ENCODE data around the gene UCKL1.
"Not testable (repeated sequence)": the region's sequence is repeated elsewhere in the genome, so short reads cannot be mapped to it uniquely, and the experiment has no call there.

The UCKL1 gene

DNA sequence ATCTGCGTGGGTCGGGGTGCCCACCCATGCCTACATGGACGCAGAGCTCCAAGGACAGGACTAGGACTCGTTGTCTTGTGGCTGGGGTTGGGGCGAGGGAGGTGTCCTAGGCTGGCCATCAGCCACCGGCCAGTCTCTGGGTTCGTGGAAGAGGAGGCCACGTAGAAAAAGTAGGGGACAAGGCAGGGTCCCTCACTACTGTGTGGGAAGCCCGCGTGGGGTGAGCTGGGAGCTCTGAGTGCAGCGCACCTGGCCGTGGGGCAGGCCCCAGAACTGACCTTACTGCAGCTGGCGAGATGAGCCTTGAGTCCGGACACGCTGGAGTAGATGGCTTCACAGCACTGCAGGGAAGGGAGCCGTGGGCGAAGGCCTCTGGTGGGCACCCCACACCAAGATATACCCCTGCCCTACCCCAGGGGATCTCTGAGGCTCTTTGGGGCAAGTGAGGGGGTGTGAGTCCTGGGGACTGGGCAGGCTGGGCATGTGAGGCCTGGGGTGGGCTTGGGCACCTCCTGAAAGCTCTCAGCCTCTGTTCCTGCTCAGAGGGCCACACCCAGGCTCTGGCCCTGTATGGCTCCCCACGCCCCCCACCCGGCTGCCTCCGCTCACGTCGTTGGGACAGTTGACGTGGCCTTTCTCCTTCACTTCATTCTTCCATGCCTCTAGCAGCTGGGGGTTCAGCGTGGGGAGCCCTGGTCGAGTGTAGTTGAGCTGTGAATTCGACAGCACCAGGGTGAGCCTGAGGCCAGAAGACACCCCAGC is 5.6 kb upstream of the UCKL1 start:
- Histone ChIP-seq H3K4me3 (replicated peaks; ENCODE audit: insufficient read depth, low read length) (no peak overlapping the region), H3K27me3 (ENCODE audit: insufficient read depth, poor library complexity, severe bottlenecking) (no peaks in the 10 kb centered on the region), H3K27ac (replicated peaks) (no peak overlapping the region)
- DNase-seq (ENCODE audit: low read depth in 1 of 2, low spot score in 1 of 2): no peak
- no peak for TF ChIP-seq SPI1 (IDR thresholded peaks at IDR 0.05; ENCODE audit: borderline replicate concordance, low read depth)
- TF ChIP-seq REST (IDR thresholded peaks at IDR 0.05; ENCODE audit: insufficient replicate concordance, low read depth): no peak
- no peak for TF ChIP-seq GABPA (IDR thresholded peaks at IDR 0.05; ENCODE audit: low read depth)
- TF ChIP-seq, protein P1, sequence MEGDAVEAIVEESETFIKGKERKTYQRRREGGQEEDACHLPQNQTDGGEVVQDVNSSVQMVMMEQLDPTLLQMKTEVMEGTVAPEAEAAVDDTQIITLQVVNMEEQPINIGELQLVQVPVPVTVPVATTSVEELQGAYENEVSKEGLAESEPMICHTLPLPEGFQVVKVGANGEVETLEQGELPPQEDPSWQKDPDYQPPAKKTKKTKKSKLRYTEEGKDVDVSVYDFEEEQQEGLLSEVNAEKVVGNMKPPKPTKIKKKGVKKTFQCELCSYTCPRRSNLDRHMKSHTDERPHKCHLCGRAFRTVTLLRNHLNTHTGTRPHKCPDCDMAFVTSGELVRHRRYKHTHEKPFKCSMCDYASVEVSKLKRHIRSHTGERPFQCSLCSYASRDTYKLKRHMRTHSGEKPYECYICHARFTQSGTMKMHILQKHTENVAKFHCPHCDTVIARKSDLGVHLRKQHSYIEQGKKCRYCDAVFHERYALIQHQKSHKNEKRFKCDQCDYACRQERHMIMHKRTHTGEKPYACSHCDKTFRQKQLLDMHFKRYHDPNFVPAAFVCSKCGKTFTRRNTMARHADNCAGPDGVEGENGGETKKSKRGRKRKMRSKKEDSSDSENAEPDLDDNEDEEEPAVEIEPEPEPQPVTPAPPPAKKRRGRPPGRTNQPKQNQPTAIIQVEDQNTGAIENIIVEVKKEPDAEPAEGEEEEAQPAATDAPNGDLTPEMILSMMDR (IDR thresholded peaks at IDR 0.05; ENCODE audit: insufficient read depth, low read length): no peak
- TF ChIP-seq POLR2AphosphoS5 (IDR thresholded peaks at IDR 0.05; ENCODE audit: low read depth): no peak

DNA sequence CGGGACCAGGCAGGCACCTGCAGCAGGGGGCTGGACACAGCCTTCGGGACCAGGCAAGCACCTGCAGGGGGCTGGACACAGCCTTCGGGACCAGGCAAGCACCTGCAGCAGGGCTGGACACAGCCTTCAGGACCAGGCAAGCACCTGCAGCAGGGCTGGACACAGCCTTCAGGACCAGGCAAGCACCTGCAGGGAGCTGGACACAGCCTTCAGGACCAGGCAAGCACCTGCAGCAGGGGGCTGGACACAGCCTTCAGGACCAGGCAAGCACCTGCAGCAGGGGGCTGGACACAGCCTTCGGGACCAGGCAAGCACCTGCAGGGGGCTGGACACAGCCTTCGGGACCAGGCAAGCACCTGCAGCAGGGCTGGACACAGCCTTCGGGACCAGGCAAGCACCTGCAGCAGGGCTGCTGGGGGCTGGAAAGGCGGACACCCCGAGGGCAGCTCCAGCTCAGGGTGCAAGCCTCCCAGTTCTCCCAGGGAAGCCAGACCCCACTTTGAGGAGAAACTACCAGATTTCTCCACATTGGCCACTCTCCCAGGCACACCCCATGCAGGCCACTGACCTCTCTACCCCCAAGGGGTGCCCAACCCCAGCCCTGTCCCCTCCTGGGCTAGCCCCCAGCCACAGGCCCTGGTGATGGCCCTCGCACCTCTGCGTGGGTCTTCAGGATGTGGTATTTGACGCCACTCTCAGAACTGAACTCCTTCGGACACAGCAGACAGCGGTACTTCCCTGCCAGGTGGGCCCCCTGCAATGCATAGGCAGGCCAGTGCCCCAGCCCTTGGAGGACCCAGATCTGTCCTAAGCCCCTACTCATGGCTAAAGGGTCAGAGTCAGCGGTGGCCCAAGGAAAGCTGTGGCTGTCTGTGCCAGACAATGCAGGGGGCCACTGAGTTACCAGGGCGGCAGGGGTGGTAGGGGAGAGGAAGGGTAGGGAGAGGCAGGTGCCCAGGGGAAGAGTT is 4.7 kb upstream of the UCKL1 start:
- H3K27me3 ChIP-seq (ENCODE audit: insufficient read depth, poor library complexity, severe bottlenecking); H3K27ac ChIP-seq (replicated peaks); H3K4me3 ChIP-seq (replicated peaks; ENCODE audit: insufficient read depth, low read length); DNase-seq (ENCODE audit: low read depth in 1 of 2, low spot score in 1 of 2): not testable (repeated sequence)

DNA sequence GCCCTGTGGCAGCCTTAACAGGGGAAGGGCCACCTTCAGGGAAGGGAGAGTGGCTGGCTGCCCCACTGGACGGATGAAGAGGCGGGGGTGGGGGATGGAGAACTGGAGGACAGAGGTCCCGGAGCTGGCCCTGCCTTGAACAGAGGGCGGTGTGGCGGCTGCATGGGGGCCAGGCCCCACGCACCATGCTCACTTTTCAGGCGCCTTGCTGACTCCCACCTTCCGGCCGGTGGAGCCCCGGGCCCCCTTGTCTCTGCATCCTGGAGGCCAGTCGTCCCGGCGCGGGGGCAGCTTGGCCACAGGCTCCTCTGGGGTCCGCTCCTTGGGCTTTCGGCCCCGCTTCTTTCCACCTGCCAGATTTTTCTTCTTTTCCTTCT is 3.5 kb upstream of the UCKL1 start:
- no peak for DNase-seq (ENCODE audit: low read depth in 1 of 2, low spot score in 1 of 2)
- Histone ChIP-seq H3K27me3 (ENCODE audit: insufficient read depth, poor library complexity, severe bottlenecking) (no peaks in the 10 kb centered on the region), H3K4me3 (replicated peaks; ENCODE audit: insufficient read depth, low read length) (no peak overlapping the region), H3K27ac (replicated peaks) (no peak overlapping the region)
- no peak for TF ChIP-seq POLR2AphosphoS5 (IDR thresholded peaks at IDR 0.05; ENCODE audit: low read depth)
- no peak for TF ChIP-seq SPI1 (IDR thresholded peaks at IDR 0.05; ENCODE audit: borderline replicate concordance, low read depth)
- no peak for TF ChIP-seq GABPA (IDR thresholded peaks at IDR 0.05; ENCODE audit: low read depth)

- DNase-seq (ENCODE audit: low read depth in 1 of 2, low spot score in 1 of 2): no peak
- TF ChIP-seq REST (IDR thresholded peaks at IDR 0.05; ENCODE audit: insufficient replicate concordance, low read depth): no peak
- TF ChIP-seq, protein P1 (IDR thresholded peaks at IDR 0.05; ENCODE audit: insufficient read depth, low read length): no peak
- no peak for TF ChIP-seq GABPA (IDR thresholded peaks at IDR 0.05; ENCODE audit: low read depth)
- TF ChIP-seq POLR2AphosphoS5 (IDR thresholded peaks at IDR 0.05; ENCODE audit: low read depth): no peak
- Histone ChIP-seq H3K27me3 (ENCODE audit: insufficient read depth, poor library complexity, severe bottlenecking) (no peaks in the 10 kb centered on the region), H3K27ac (replicated peaks) (no peak overlapping the region), H3K4me3 (replicated peaks; ENCODE audit: insufficient read depth, low read length) (no peak overlapping the region)
Observed at GRCh38 chr20:63958964-63959698, 2.9 kb upstream of the UCKL1 start.
